ENCODE results near the gene TCP11L2.
"Not testable (repeated sequence)": the region's sequence is repeated elsewhere in the genome, so short reads cannot be mapped to it uniquely, and the experiment has no call there.

TCP11L2 gene

GRCh38 chr12:106285982-106286381, 16.6 kb upstream of the TCP11L2 start:
- no peak for DNase-seq

GRCh38 chr12:106286576-106287162, 15.9 kb upstream of the TCP11L2 start:
- DNase-seq: not testable (repeated sequence)

- no peak for DNase-seq
Measured at GRCh38 chr12:106287364-106287763, 15.2 kb upstream of the TCP11L2 start.

- no peak for DNase-seq
Measured at GRCh38 chr12:106288101-106288493, 14.4 kb upstream of the TCP11L2 start.

GRCh38 chr12:106288494-106289195, 13.9 kb upstream of the TCP11L2 start:
- no peak for DNase-seq

- no peak for DNase-seq
Measured at GRCh38 chr12:106289196-106289681, 13.3 kb upstream of the TCP11L2 start.

- no peak for DNase-seq
Measured at GRCh38 chr12:106290666-106291065, 11.9 kb upstream of the TCP11L2 start.

GRCh38 chr12:106291342-106291741, 11.2 kb upstream of the TCP11L2 start:
- DNase-seq: no peak

- DNase-seq: no peak
Measured at GRCh38 chr12:106292339-106292738, 10.2 kb upstream of the TCP11L2 start.

- DNase-seq: no peak
Measured at GRCh38 chr12:106296179-106296877, 6.2 kb upstream of the TCP11L2 start.

- DNase-seq: no peak
Measured at GRCh38 chr12:106297075-106297474, 5.5 kb upstream of the TCP11L2 start.

- DNase-seq: no peak
Measured at GRCh38 chr12:106297681-106298080, 4.9 kb upstream of the TCP11L2 start.

GRCh38 chr12:106299202-106299774, 3.2 kb upstream of the TCP11L2 start:
- DNase-seq: no peak

GRCh38 chr12:106300761-106301160, 1.8 kb upstream of the TCP11L2 start:
- no peak for DNase-seq

GRCh38 chr12:106301241-106301610, 1.3 kb upstream of the TCP11L2 start:
- DNase-seq: no peak

GRCh38 chr12:106301611-106302321, 767 bp upstream of the TCP11L2 start:
- DNase-seq: peak; percentile 38

GRCh38 chr12:106303202-106303820, 778 bp downstream of the TCP11L2 start:
- peak; percentile 75 for DNase-seq

GRCh38 chr12:106304001-106304421, 1.5 kb downstream of the TCP11L2 start:
- DNase-seq: peak; percentile 76

GRCh38 chr12:106304797-106305196, 2.3 kb downstream of the TCP11L2 start:
- no peak for DNase-seq

GRCh38 chr12:106305376-106305775, 2.8 kb downstream of the TCP11L2 start:
- DNase-seq: peak; percentile 14

- no peak for DNase-seq
Measured at GRCh38 chr12:106307181-106307580, 4.6 kb downstream of the TCP11L2 start.

- no peak for DNase-seq
Measured at GRCh38 chr12:106308121-106308520, 5.6 kb downstream of the TCP11L2 start.
